Ishikawa (cell line): ENCODE results near the gene SYCE1.

Source experiments
- CEBPB ChIP-seq: IDR thresholded peaks from 2 replicates; pipeline ENCODE4 v1.6.1; 2012
- CREB1 ChIP-seq: IDR thresholded peaks from 2 replicates; pipeline ENCODE4 v1.6.1; 2012; ENCODE audit warnings: low read depth
- EGR1 ChIP-seq: IDR thresholded peaks from 2 replicates; pipeline ENCODE4 v1.6.1; 2012
- EP300 ChIP-seq: IDR thresholded peaks from 2 replicates; pipeline ENCODE4 v1.6.1; 2012; ENCODE audit warnings: borderline replicate concordance
- FOXM1 ChIP-seq: IDR thresholded peaks from 2 replicates; pipeline ENCODE4 v1.6.1; 2012; ENCODE audit warnings: low read depth, borderline replicate concordance
- MAX ChIP-seq: IDR thresholded peaks from 2 replicates; pipeline ENCODE4 v1.6.1; 2012
- NFIC ChIP-seq: IDR thresholded peaks from 2 replicates; pipeline ENCODE4 v1.6.1; 2012
- RAD21 ChIP-seq: IDR thresholded peaks from 2 replicates; pipeline ENCODE4 v1.6.1; 2012; ENCODE audit warnings: low read depth
- REST ChIP-seq: IDR thresholded peaks from 2 replicates; pipeline ENCODE4 v1.6.1; 2012; ENCODE audit warnings: low read depth, mild to moderate bottlenecking
- TAF1 ChIP-seq: IDR thresholded peaks from 2 replicates; pipeline ENCODE4 v1.6.1; 2012; ENCODE audit warnings: low read depth, mild to moderate bottlenecking
- TCF12 ChIP-seq: IDR thresholded peaks from 2 replicates; pipeline ENCODE4 v1.6.1; 2012; ENCODE audit warnings: low read depth
- TEAD4 ChIP-seq: IDR thresholded peaks from 2 replicates; pipeline ENCODE4 v1.6.1; 2012
- USF1 ChIP-seq: IDR thresholded peaks from 2 replicates; pipeline ENCODE4 v1.6.1; 2012
- YY1 ChIP-seq: IDR thresholded peaks from 2 replicates; pipeline ENCODE4 v1.6.1; 2012; ENCODE audit warnings: low read depth
- ZBTB7A ChIP-seq: IDR thresholded peaks from 2 replicates; pipeline ENCODE4 v1.6.1; 2012; ENCODE audit warnings: low read depth

SYCE1 gene

GRCh38 chr10:133568287-133568614 is 2.9 kb upstream of the SYCE1 start:
- TF ChIP-seq USF1 (no peak), CEBPB (no peak), NFIC (no peak), TAF1 (no peak), ZBTB7A (no peak), YY1 (no peak), MAX (no peak), EGR1 (no peak), FOXM1 (no peak), TCF12 (no peak), REST (no peak), TEAD4 (no peak)

- TF ChIP-seq NFIC: no peak
- TF ChIP-seq TAF1: no peak
- no peak for TF ChIP-seq RAD21
- TF ChIP-seq CREB1: no peak
- TF ChIP-seq REST: no peak
- no peak for TF ChIP-seq MAX
- no peak for TF ChIP-seq EP300
- TF ChIP-seq YY1: no peak
- TF ChIP-seq TEAD4: no peak
- no peak for TF ChIP-seq EGR1
- TF ChIP-seq ZBTB7A: no peak
- TF ChIP-seq FOXM1: no peak
- TF ChIP-seq CEBPB: no peak
- TF ChIP-seq USF1: no peak
- TF ChIP-seq TCF12: no peak
Measured at GRCh38 chr10:133567609-133568286, 2.4 kb upstream of the SYCE1 start.

GRCh38 chr10:133567119-133567518 is 1.7 kb upstream of the SYCE1 start:
- no peak for TF ChIP-seq EP300

- TF ChIP-seq TCF12: no peak
- TF ChIP-seq TEAD4: no peak
- TF ChIP-seq CEBPB: no peak
- no peak for TF ChIP-seq NFIC
- TF ChIP-seq EGR1: no peak
- TF ChIP-seq RAD21: no peak
- no peak for TF ChIP-seq TAF1
- TF ChIP-seq MAX: no peak
- no peak for TF ChIP-seq CREB1
- no peak for TF ChIP-seq REST
- no peak for TF ChIP-seq USF1
- no peak for TF ChIP-seq FOXM1
Measured at GRCh38 chr10:133564816-133565215, 567 bp downstream of the SYCE1 start.
